NCI-H446 treated with DMSO at 0.1 percent for 48 hours (cell line): ENCODE data around the gene MTFR2.

Source experiments
- DNase-seq: peaks from one replicate; lab custom pipeline; 2025; lab: John Stamatoyannopoulos, UW

The MTFR2 gene

DNA sequence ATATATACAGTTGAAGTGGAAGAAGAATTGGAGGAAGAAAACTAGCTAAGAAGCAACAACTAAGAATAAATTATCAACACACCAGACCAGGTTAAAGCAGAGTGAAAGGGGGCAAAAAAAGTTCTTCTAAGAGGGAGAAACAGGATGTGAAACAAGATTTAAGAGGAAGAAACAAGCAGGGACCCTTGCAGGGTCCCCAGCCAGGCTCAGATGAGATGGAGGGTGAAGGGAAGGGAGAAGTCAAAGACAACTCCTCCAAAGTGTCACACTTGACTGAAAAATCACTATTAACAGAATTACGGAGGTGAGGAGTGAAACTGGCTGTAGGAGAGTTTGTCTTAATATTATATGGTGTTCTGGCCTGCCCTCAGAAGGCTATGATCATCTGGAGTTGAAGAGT is 65.4 kb downstream of the MTFR2 start:
- DNase-seq, result no peak

DNA sequence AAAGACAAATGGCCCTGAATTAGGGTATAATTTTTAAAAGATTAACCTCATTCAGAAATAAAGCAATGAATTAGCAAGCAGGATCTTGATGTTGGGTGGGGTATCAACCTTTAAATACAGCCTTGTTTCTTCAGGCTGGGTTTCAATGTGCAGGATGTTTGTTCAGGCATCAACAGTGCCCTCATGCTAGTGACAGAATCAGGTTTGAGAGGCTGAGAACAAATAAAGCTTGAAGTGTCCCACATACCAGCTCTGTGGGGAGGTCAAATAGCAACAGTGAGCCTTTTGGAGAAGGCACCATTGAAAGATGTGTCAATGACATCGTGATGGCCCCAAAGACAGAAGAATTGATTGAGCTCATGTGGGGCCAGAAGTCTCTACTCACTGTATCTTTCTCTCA is 68.2 kb downstream of the MTFR2 start:
- DNase-seq, result no peak

DNA sequence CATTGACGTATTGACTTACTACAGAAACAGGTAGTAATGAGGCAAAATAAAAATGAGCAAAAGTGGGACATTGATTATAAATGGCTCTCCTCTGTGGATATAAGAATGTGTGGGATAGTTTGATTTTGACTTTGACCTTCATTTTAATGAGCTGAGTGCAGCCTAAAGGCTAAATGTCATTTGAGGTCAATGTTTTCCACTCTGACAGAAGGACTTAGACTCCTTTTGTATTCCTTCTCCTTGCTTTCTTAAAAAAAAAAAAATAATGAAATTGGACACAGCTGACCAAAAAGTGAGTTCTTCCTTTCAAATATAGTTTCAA is 68.6 kb downstream of the MTFR2 start:
- DNase-seq, result no peak
